OCI-LY3 (cell line): ENCODE results near the gene APOC1.

ENCODE experiments used
- EZH2phosphoT487 ChIP-seq: fragments of 200-600 bp; shearing (Covaris generic); IDR thresholded peaks from 2 replicates; pipeline ENCODE4 v1.6.1; 2018; ENCODE audit warnings: antibody characterized with exemption, mixed run types, low read depth
- TF ChIP-seq, protein P1 (sequence below): fragments of 200-600, 300-600 bp; sonication (generic); IDR thresholded peaks from 2 replicates; pipeline ENCODE4 v1.5.1; 2014; ENCODE audit warnings: antibody characterized with exemption, low read length, low read depth

DNA sequence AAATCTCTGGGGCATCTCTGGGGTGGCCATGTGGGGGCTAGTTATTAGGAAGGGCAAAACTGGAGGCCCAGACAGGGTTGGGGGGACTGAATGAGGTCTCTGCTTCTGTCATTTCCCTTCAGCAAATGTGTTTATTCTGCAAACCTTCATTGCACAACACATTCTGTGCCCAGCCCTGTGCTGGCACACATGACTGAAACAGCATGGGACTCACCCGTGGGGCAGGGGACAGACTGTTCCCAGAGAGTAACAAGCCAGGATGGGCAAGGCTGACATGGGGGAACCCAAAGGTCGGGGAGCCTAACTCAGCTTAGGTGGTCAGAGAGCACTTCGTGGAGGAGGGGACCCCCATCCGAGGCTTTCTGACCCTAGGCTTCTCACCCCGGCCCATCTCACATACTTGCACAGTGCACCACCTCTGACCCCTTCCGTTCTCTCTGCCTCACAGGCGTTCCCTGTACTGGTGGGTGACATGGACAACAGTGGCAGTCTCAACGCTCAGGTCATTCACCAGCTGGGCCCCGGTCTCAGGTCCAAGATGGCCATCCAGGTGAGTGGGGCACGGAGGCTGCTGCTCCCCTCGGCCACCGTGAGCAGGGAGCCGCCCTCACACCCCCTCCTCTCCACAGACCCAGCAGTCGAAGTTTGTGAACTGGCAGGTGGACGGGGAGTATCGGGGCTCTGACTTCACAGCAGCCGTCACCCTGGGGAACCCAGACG is 20.9 kb upstream of the APOC1 start:
- TF ChIP-seq EZH2phosphoT487, result no peak
- TF ChIP-seq, protein P1, sequence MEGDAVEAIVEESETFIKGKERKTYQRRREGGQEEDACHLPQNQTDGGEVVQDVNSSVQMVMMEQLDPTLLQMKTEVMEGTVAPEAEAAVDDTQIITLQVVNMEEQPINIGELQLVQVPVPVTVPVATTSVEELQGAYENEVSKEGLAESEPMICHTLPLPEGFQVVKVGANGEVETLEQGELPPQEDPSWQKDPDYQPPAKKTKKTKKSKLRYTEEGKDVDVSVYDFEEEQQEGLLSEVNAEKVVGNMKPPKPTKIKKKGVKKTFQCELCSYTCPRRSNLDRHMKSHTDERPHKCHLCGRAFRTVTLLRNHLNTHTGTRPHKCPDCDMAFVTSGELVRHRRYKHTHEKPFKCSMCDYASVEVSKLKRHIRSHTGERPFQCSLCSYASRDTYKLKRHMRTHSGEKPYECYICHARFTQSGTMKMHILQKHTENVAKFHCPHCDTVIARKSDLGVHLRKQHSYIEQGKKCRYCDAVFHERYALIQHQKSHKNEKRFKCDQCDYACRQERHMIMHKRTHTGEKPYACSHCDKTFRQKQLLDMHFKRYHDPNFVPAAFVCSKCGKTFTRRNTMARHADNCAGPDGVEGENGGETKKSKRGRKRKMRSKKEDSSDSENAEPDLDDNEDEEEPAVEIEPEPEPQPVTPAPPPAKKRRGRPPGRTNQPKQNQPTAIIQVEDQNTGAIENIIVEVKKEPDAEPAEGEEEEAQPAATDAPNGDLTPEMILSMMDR, result no peak
